MM.1S (cell line): ENCODE data around the gene ZNF219.

Experiments
- DNase-seq: peaks from one replicate; pipeline ENCODE4 v3.0.0-alpha.2; 2015
- H2AFZ ChIP-seq: fragments of 300-600 bp; sonication (generic); 2 replicates; pipeline ENCODE4 v1.6.0; 2016; ENCODE audit warnings: antibody characterized with exemption, low read length
- H3F3A ChIP-seq: fragments of 300-600 bp; sonication (generic); 2 replicates; pipeline ENCODE4 v1.6.1; 2016; ENCODE audit warnings: mild to moderate bottlenecking, antibody characterized with exemption, low read length, moderate library complexity, mixed read lengths; ENCODE audit not compliant: insufficient read depth
- H3K27ac ChIP-seq: fragments of 300-600 bp; sonication (generic); 2 replicates; pipeline ENCODE4 v1.5.1; 2016; ENCODE audit warnings: mild to moderate bottlenecking, low read length
- H3K27me3 ChIP-seq: fragments of 300-600 bp; sonication (generic); replicated peaks from 2 replicates; pipeline ENCODE4 v1.6.0; 2016; ENCODE audit warnings: low read length; ENCODE audit not compliant: insufficient read depth
- H3K36me3 ChIP-seq: fragments of 300-600 bp; sonication (generic); replicated peaks from 2 replicates; pipeline ENCODE4 v1.6.1; 2016; ENCODE audit warnings: mild to moderate bottlenecking, low read length, mixed read lengths; ENCODE audit not compliant: insufficient read depth
- H3K4me1 ChIP-seq: fragments of 300-600 bp; sonication (generic); 2 replicates; pipeline ENCODE4 v1.6.1; 2016; ENCODE audit warnings: low read length, mixed read lengths
- H3K4me2 ChIP-seq: fragments of 300-600 bp; sonication (generic); 2 replicates; pipeline ENCODE4 v1.6.0; 2016; ENCODE audit warnings: low read depth, low read length
- H3K4me3 ChIP-seq: fragments of 300-600 bp; sonication (generic); 2 replicates; pipeline ENCODE4 v1.5.1; 2016; ENCODE audit warnings: low read length, mixed read lengths
- H3K79me2 ChIP-seq: fragments of 300-600 bp; sonication (generic); 2 replicates; pipeline ENCODE4 v1.6.1; 2016; ENCODE audit warnings: mixed run types, low read length, mixed read lengths
- H3K9ac ChIP-seq: fragments of 300-600 bp; sonication (generic); 2 replicates; pipeline ENCODE4 v1.6.1; 2016; ENCODE audit warnings: low read length, mixed read lengths
- H3K9me2 ChIP-seq: fragments of 300-600 bp; sonication (generic); replicated peaks from 2 replicates; pipeline ENCODE4 v1.6.1; 2016; ENCODE audit warnings: mild to moderate bottlenecking, low read length, mixed read lengths; ENCODE audit not compliant: insufficient read depth
- H3K9me3 ChIP-seq: fragments of 300-600 bp; sonication (generic); replicated peaks from 2 replicates; pipeline ENCODE4 v1.6.1; 2016; ENCODE audit warnings: mild to moderate bottlenecking, low read length, mixed read lengths; ENCODE audit not compliant: insufficient read depth
- H4K20me1 ChIP-seq: fragments of 300-600 bp; sonication (generic); 2 replicates; pipeline ENCODE4 v1.6.1; 2016; ENCODE audit warnings: mild to moderate bottlenecking, low read length, moderate library complexity, mixed read lengths; ENCODE audit not compliant: insufficient read depth
- CTCF ChIP-seq: fragments of 300-600 bp; sonication (generic); IDR thresholded peaks from 2 replicates; pipeline ENCODE4 v1.5.1; 2016; ENCODE audit warnings: antibody characterized with exemption, low read length, mixed read lengths
- EZH2 ChIP-seq: fragments of 300-600 bp; sonication (generic); optimal IDR thresholded peaks from 2 replicates; pipeline ENCODE3; 2017; ENCODE audit warnings: low read depth, mild to moderate bottlenecking, antibody characterized with exemption, low read length, mixed read lengths
- EZH2phosphoT487 ChIP-seq: fragments of 300-600 bp; sonication (generic); IDR thresholded peaks from 2 replicates; pipeline ENCODE4 v1.6.1; 2018; ENCODE audit warnings: antibody characterized with exemption, low read length

Gene ZNF219

GRCh38 chr14:21092273-21093011 is 6.0 kb downstream of the ZNF219 start:
- Histone ChIP-seq H2AFZ (no peak overlapping the region), H3K9me2 (no peaks in the 10 kb centered on the region), H3F3A (no peaks in the 10 kb centered on the region), H3K9ac (no peak overlapping the region), H3K4me1 (no peaks in the 10 kb centered on the region), H3K36me3 (no peaks in the 10 kb centered on the region), H3K4me3 (no peak overlapping the region), H3K27me3 (no peaks in the 10 kb centered on the region), H4K20me1 (no peaks in the 10 kb centered on the region), H3K4me2 (0 out of 2 replicates have a peak overlapping the region, but pooled peaks have one; percentile 15), H3K27ac (no peak overlapping the region), H3K9me3 (no peaks in the 10 kb centered on the region), H3K79me2 (no peaks in the 10 kb centered on the region)
- DNase-seq: peak; percentile 70
- peak; percentile 97 for TF ChIP-seq CTCF
- TF ChIP-seq EZH2phosphoT487: no peak

DNA sequence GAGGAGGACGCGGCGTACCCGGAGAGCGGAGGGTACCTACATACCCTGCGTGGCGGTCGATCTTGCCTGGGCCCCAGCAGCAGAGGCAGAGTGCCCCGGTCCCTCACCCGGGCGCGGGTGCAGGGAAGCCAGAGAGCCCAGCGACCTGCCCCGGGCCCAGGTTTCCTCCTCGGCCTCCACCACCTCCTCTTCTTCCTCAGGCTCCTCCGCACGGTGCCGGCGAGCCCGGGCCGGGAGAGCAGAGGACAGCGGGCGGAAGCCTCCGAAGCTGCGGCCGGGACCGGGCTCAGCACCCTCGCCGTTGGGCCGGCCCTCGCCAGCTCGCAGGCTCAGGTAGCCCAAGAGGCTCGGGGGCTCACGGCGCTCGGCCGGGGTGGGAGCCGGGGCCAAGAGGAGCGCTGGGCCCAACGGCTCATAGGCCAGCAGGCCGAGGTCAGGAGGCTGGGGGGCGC is 6.6 kb downstream of the ZNF219 start:
- Histone ChIP-seq H3K79me2 (no peaks in the 10 kb centered on the region), H3K4me1 (no peaks in the 10 kb centered on the region), H3K9ac (no peak overlapping the region), H3K27me3 (no peaks in the 10 kb centered on the region), H2AFZ (no peak overlapping the region), H3K4me2 (no peak overlapping the region), H3K9me2 (no peaks in the 10 kb centered on the region), H3K36me3 (no peaks in the 10 kb centered on the region), H3K4me3 (no peak overlapping the region), H3K27ac (no peak overlapping the region), H4K20me1 (no peaks in the 10 kb centered on the region), H3F3A (no peaks in the 10 kb centered on the region), H3K9me3 (no peaks in the 10 kb centered on the region)
- DNase-seq: no peak
- TF ChIP-seq CTCF (no peak), EZH2phosphoT487 (no peak), EZH2 (no peak)

- H3K9me2 ChIP-seq: no peaks in the 10 kb centered on the region
- H3K27ac ChIP-seq: no peak overlapping the region
- H4K20me1 ChIP-seq: no peaks in the 10 kb centered on the region
- H3K9ac ChIP-seq: no peak overlapping the region
- H3K4me3 ChIP-seq: no peak overlapping the region
- no peaks in the 10 kb centered on the region for H3K79me2 ChIP-seq
- no peak overlapping the region for H2AFZ ChIP-seq
- H3K9me3 ChIP-seq: no peaks in the 10 kb centered on the region
- no peak overlapping the region for H3K4me2 ChIP-seq
- no peak for DNase-seq
- no peaks in the 10 kb centered on the region for H3K36me3 ChIP-seq
- H3K4me1 ChIP-seq: no peaks in the 10 kb centered on the region
- no peaks in the 10 kb centered on the region for H3K27me3 ChIP-seq
- TF ChIP-seq CTCF: no peak
- TF ChIP-seq EZH2phosphoT487: no peak
- no peak for TF ChIP-seq EZH2
- H3F3A ChIP-seq: no peaks in the 10 kb centered on the region
Observed at GRCh38 chr14:21090940-21091663, 7.4 kb downstream of the ZNF219 start.
